Measurements from ENCODE around the gene MAGI2.
"Not testable (repeated sequence)": the region's sequence is repeated elsewhere in the genome, so short reads cannot be mapped to it uniquely, and the experiment has no call there.

Gene MAGI2

GRCh38 chr7:79011921-79012320 is 441.5 kb downstream of the MAGI2 start:
- no peak for DNase-seq

GRCh38 chr7:79009647-79010046 is 443.8 kb downstream of the MAGI2 start:
- no peak for DNase-seq

GRCh38 chr7:79008786-79009185 is 444.7 kb downstream of the MAGI2 start:
- DNase-seq = no peak

- no peak for DNase-seq
Measured at GRCh38 chr7:78996013-78996412, 457.5 kb downstream of the MAGI2 start.

GRCh38 chr7:78993341-78993740 is 460.1 kb downstream of the MAGI2 start:
- DNase-seq = no peak

DNA sequence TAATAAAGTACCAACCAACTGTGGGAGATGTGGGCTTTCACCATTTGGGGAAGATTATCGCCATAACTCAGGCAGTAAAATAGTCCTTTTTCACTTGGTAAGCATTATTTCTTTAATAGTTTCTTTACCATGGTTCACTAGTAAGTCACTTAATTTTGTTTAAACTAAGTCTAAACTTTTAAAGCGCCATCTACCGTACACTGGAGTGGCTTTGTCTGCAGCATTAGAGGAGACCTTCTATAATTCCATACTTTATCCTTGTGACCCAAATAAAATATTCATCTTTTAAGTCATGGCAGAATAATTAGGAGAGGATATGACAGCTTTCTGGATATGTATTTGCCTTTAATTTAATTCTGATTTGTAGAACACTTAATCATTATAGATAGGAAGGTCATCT is 468.0 kb downstream of the MAGI2 start:
- DNase-seq = no peak

DNA sequence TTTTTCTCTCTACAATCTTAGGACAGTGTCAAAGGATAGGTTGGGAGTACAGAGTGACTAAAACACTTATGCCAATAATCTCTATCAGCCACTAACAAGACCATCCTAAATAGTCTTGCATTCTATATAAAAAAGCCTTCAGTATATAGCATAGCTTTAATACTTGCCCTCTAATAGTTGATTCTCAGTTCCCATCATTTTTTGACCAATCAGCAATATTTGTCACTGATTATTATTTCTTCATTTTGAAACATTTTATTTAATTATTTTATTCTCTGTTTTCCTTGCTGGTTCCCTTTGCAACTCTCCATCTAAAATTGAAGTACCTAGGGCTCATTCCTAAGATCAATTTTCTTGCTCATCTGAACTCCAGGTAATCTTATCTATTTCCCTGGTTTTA is 470.0 kb downstream of the MAGI2 start:
- no peak for DNase-seq

DNA sequence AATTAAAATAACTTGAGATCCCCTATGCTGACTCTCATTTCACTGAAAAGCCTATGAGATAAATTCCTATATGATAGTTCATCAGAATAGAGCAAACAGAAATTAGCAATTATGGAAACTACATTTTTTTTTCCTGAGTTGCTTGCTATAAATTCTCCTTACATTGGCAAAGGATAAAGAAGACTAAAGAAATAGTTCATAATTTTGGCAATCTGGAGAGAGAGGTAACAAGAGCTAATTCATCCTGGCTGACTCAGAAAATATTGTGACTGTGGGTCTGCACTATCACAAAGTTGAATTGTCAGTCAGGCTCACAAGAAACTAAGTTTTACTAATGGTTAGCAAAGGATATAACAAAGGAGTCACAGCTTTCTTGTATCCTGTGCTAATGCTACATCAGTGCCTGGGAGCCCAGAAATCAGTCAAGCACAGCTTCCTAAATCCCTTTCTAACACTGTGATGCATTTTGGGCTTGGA is 483.0 kb downstream of the MAGI2 start:
- no peak for DNase-seq

- no peak for DNase-seq
Measured at GRCh38 chr7:78968951-78969350, 484.5 kb downstream of the MAGI2 start.

GRCh38 chr7:78967561-78967960 is 485.9 kb downstream of the MAGI2 start:
- DNase-seq = not testable (repeated sequence)

- no peak for DNase-seq
Measured at GRCh38 chr7:78967046-78967445, 486.4 kb downstream of the MAGI2 start.

- no peak for DNase-seq
Measured at GRCh38 chr7:78959477-78959876, 494.0 kb downstream of the MAGI2 start.

GRCh38 chr7:78955329-78955728 is 498.1 kb downstream of the MAGI2 start:
- no peak for DNase-seq

DNA sequence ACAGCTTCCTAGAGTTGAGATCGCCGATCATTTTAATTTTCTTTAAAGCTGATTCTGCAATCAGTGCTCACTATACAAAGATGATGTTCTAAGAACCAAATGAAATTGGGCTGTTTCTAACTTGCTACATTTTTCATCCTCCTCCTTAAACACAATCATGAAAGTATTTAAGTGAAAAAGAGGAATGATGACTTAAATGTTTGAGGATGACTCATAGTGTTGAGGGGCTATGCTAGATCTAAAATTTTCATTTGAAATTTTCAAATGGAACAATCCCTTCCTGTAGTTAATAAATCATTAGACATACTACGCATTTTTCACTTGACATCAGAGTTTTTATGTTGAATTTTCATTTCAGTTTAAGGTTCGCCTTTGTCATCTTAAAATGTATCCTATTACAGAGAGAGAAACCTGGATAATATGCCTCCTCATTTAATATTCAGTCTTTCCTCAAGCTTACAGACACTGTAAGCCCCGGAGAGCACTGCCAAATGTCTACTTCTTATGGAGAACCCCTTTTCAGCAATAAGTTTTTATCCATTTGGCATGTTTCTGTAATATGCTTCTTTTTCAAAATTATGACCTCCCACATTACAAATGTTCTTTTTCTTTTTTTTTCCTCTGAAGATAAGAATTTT is 499.6 kb downstream of the MAGI2 start:
- DNase-seq = no peak

DNA sequence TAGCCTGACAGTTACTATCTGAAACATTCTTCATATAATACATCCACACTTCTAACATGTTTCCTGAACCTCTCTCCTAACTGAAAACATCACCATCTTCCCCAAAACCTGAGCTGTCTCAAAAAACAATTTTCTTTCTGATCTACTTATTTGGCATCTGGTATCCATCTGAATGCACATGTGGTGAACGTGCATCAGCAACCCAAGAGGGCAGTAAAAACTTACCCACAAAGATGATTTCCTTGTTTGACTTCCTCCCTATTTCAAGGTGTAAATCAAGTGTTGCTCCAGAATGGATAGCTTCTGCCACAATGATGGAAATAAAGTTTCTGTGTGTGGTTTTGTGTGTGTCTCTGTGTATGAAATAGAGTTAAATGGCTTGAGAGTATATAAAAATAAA is 500.4 kb downstream of the MAGI2 start:
- no peak for DNase-seq

DNA sequence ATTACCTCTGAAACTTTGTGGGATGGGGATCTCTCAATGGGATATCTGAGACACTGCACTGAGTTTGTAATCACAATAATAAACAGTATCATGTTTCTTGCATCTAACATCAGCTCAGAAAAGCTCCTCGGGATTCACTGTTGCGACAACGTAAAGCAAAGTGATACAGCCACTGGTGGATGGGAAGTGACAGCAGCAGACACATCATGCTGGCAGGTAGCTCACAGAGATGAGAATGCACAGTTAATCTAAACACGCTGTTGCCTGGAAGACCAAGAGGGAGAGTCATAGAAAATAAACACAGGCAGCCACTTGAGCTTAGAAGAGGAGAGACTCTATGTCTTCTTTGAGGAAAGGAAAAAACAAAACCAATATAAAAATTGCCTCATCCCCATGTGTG is 513.8 kb downstream of the MAGI2 start:
- no peak for DNase-seq

DNA sequence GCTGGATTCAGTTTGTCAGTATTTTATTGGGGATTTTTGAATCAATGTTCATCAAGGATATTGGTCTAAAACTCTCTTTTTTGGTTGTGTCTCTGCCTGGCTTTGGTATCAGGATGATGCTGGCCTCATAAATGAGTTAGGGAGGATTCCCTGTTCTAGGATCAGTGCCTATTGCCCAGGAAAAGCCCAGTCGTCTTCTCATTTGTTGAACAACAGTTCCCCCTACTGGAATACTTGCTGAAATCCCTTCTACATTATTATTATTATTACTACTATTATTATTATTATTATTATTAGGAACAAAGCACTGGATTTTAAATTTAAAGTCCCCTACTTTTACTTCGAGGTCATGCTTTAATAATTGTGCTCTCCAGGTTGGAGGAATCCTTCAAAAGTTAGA is 528.9 kb downstream of the MAGI2 start:
- DNase-seq = peak in 1 of 2 donors; percentile 4

- DNase-seq = no peak
Measured at GRCh38 chr7:78912781-78913180, 540.7 kb downstream of the MAGI2 start.

DNA sequence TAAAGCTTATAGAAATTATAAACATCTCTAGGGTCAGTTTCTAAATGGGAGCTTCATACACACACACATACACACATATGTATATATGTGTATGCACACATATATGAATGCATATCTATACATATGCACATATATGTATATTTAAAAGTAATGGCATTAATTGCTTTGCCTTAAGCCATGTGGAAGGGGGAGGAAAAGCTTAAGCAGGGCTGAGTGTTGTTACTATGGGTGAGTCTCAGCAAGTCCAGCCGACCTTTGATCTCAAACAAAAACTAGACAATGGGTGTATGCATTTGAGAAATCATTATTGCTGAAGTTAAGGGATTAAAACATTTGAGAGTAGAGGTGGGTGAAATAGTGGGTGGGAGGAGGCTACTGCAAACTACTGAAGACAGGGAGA is 546.7 kb downstream of the MAGI2 start:
- no peak for DNase-seq

DNA sequence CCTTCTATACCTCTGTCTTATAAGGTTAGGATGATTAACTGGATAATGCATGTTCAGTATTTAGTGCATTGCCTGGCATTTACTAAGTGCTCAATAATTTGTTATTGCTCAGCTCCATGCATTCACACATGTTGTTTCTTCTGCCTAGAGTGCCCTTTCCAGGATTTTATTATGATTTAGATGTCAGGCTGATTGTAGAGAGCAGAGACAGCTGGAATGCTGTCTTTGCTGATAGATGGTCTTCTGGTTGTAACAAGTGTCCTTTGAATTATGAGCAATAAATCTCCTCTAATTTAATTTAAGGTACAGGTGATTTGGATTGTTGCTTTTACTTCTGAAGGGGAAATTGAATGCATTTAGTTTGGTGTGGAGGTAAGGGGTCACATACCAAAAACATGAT is 548.0 kb downstream of the MAGI2 start:
- DNase-seq = no peak

GRCh38 chr7:78904983-78905382 is 548.5 kb downstream of the MAGI2 start:
- no peak for DNase-seq

DNA sequence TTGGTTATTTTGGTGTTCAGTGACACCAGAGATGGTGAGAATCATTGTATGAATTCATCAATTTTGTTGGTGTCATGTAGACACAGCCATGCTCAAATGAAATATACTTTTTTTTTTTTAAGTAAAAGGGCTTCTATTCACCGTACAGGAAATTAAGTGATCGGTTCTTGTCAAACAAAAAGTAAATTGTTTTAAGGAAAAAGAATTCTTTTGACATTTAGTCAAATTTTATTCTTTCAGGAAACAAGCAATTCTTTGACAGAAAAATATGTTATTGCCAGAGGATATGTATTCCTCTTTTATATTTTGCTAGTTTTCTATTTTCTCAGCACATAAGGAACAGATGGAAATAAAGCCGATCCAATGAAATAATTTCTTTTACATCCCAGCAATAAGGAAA is 551.9 kb downstream of the MAGI2 start:
- no peak for DNase-seq

GRCh38 chr7:78900806-78901205 is 552.7 kb downstream of the MAGI2 start:
- no peak for DNase-seq

GRCh38 chr7:78895393-78895792 is 558.1 kb downstream of the MAGI2 start:
- no peak for DNase-seq

DNA sequence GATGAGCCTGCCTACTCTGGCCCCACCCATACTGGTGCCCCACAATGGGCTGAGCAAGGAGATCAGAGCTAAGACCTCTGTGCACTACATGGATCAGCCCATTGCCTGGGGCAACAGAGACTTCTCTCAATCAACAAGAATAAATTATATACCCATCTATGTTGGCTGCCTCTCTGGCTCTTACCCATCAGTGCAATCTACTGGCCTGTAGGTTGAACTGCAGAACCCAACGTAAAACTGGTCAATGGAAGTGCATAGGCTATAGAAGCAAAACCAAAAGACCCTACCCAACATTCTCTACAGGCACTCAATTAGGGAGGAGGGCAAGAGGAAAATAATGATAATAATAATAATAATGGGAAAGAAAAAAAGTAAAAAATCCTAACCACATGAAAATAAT is 574.3 kb downstream of the MAGI2 start:
- DNase-seq = no peak

GRCh38 chr7:78873117-78873516 is 580.4 kb downstream of the MAGI2 start:
- DNase-seq = no peak

All from inflammatory macrophage treated with lipopolysaccharide for 1 hour (primary cell).